Measurements from ENCODE around the gene SH3BP2. TPM values are rescaled to one million over a fixed set of nuclear protein-coding genes. Genes with fewer than 3 reads are reported as not detected.
"Not testable (repeated sequence)": the region's sequence is repeated elsewhere in the genome, so short reads cannot be mapped to it uniquely, and the experiment has no call there.

SH3BP2 gene
- total and polyA plus RNA-seq, 2 donors = 18.8 to 26.0 TPM

- Histone ChIP-seq H3K4me1 (ENCODE audit: insufficient read depth) (no peaks in the 10 kb centered on the region), H3K36me3 (ENCODE audit: insufficient read depth) (no peaks in the 10 kb centered on the region), H3K27ac (ENCODE audit: low read depth) (no peak overlapping the region), H3K4me3 (ENCODE audit: low read depth, low read length) (no peak overlapping the region)
- 60% methylated on average over 3 of the region's 3 CpGs for WGBS
- DNase-seq (ENCODE audit: extremely low spot score) = no peak
Observed at GRCh38 chr4:2771264-2771663, 21.6 kb upstream of the SH3BP2 start.

- 88% methylated on average over 5 of the region's 5 CpGs for WGBS
- not testable (repeated sequence) for H3K36me3 ChIP-seq (ENCODE audit: insufficient read depth); H3K4me3 ChIP-seq (ENCODE audit: low read depth, low read length); DNase-seq (ENCODE audit: extremely low spot score); H3K4me1 ChIP-seq (ENCODE audit: insufficient read depth); H3K27ac ChIP-seq (ENCODE audit: low read depth)
Observed at GRCh38 chr4:2780643-2781042, 12.2 kb upstream of the SH3BP2 start.

GRCh38 chr4:2781911-2782310, 11.0 kb upstream of the SH3BP2 start:
- 91% methylated on average over 10 of the region's 10 CpGs for WGBS
- DNase-seq (ENCODE audit: extremely low spot score) = no peak
- no peak overlapping the region for H3K4me3 ChIP-seq (ENCODE audit: low read depth, low read length)
- no peaks in the 10 kb centered on the region for H3K36me3 ChIP-seq (ENCODE audit: insufficient read depth)
- H3K4me1 ChIP-seq (ENCODE audit: insufficient read depth) = no peaks in the 10 kb centered on the region
- no peak overlapping the region for H3K27ac ChIP-seq (ENCODE audit: low read depth)

- no peak for DNase-seq (ENCODE audit: extremely low spot score)
- Histone ChIP-seq H3K4me1 (ENCODE audit: insufficient read depth) (no peaks in the 10 kb centered on the region), H3K27ac (ENCODE audit: low read depth) (no peak overlapping the region), H3K4me3 (ENCODE audit: low read depth, low read length) (no peak overlapping the region), H3K36me3 (ENCODE audit: insufficient read depth) (no peaks in the 10 kb centered on the region)
- WGBS = 83% methylated on average over 4 of the region's 4 CpGs
Observed at GRCh38 chr4:2783790-2784189, 9.1 kb upstream of the SH3BP2 start.

GRCh38 chr4:2785613-2786012, 7.3 kb upstream of the SH3BP2 start:
- no peak for DNase-seq (ENCODE audit: extremely low spot score)
- WGBS = 57% methylated on average over 4 of the region's 4 CpGs

GRCh38 chr4:2786152-2786671, 6.7 kb upstream of the SH3BP2 start:
- Histone ChIP-seq H3K4me1 (ENCODE audit: insufficient read depth) (no peaks in the 10 kb centered on the region), H3K36me3 (ENCODE audit: insufficient read depth) (no peaks in the 10 kb centered on the region), H3K4me3 (ENCODE audit: low read depth, low read length) (no peak overlapping the region), H3K27ac (ENCODE audit: low read depth) (no peak overlapping the region)
- WGBS = 89% methylated on average over 7 of the region's 7 CpGs
- DNase-seq (ENCODE audit: extremely low spot score) = no peak

More at GRCh38 chr4:2785613-2786012, 7.3 kb upstream of the SH3BP2 start:
- Histone ChIP-seq H3K36me3 (ENCODE audit: insufficient read depth) (no peaks in the 10 kb centered on the region), H3K27ac (ENCODE audit: low read depth) (no peak overlapping the region), H3K4me3 (ENCODE audit: low read depth, low read length) (no peak overlapping the region), H3K4me1 (ENCODE audit: insufficient read depth) (no peaks in the 10 kb centered on the region)

GRCh38 chr4:2786794-2787229, 6.1 kb upstream of the SH3BP2 start:
- Histone ChIP-seq H3K4me1 (ENCODE audit: insufficient read depth) (no peaks in the 10 kb centered on the region), H3K27ac (ENCODE audit: low read depth) (no peak overlapping the region), H3K4me3 (ENCODE audit: low read depth, low read length) (no peak overlapping the region), H3K36me3 (ENCODE audit: insufficient read depth) (no peaks in the 10 kb centered on the region)
- no peak for DNase-seq (ENCODE audit: extremely low spot score)
- 89% methylated on average over 9 of the region's 9 CpGs for WGBS

- WGBS = 78% methylated on average over 18 of the region's 18 CpGs
- no peak overlapping the region for H3K27ac ChIP-seq (ENCODE audit: low read depth)
- DNase-seq (ENCODE audit: extremely low spot score) = no peak
- no peaks in the 10 kb centered on the region for H3K36me3 ChIP-seq (ENCODE audit: insufficient read depth)
- H3K4me1 ChIP-seq (ENCODE audit: insufficient read depth) = no peaks in the 10 kb centered on the region
- H3K4me3 ChIP-seq (ENCODE audit: low read depth, low read length) = no peak overlapping the region
Observed at GRCh38 chr4:2787230-2788100, 5.4 kb upstream of the SH3BP2 start.

- DNase-seq (ENCODE audit: extremely low spot score) = no peak
- 89% methylated on average over 7 of the region's 7 CpGs for WGBS
Observed at GRCh38 chr4:2788101-2788500, 4.8 kb upstream of the SH3BP2 start.

GRCh38 chr4:2788532-2789103, 4.3 kb upstream of the SH3BP2 start:
- Histone ChIP-seq H3K4me3 (ENCODE audit: low read depth, low read length) (no peak overlapping the region), H3K4me1 (ENCODE audit: insufficient read depth) (no peaks in the 10 kb centered on the region), H3K36me3 (ENCODE audit: insufficient read depth) (no peaks in the 10 kb centered on the region), H3K27ac (ENCODE audit: low read depth) (no peak overlapping the region)
- no peak for DNase-seq (ENCODE audit: extremely low spot score)
- 80% methylated on average over 4 of the region's 4 CpGs for WGBS

More at GRCh38 chr4:2788101-2788500, 4.8 kb upstream of the SH3BP2 start:
- Histone ChIP-seq H3K27ac (ENCODE audit: low read depth) (no peak overlapping the region), H3K36me3 (ENCODE audit: insufficient read depth) (no peaks in the 10 kb centered on the region), H3K4me3 (ENCODE audit: low read depth, low read length) (no peak overlapping the region), H3K4me1 (ENCODE audit: insufficient read depth) (no peaks in the 10 kb centered on the region)

- Histone ChIP-seq H3K27ac (ENCODE audit: low read depth) (no peak overlapping the region), H3K36me3 (ENCODE audit: insufficient read depth) (no peaks in the 10 kb centered on the region), H3K4me1 (ENCODE audit: insufficient read depth) (no peaks in the 10 kb centered on the region), H3K4me3 (ENCODE audit: low read depth, low read length) (no peak overlapping the region)
- WGBS = 98% methylated on average over 5 of the region's 5 CpGs
- DNase-seq (ENCODE audit: extremely low spot score) = no peak
Observed at GRCh38 chr4:2789351-2789750, 3.5 kb upstream of the SH3BP2 start.

- no peak for DNase-seq (ENCODE audit: extremely low spot score)
- Histone ChIP-seq H3K36me3 (ENCODE audit: insufficient read depth) (no peaks in the 10 kb centered on the region), H3K4me3 (ENCODE audit: low read depth, low read length) (no peak overlapping the region), H3K4me1 (ENCODE audit: insufficient read depth) (peaks cover 1% of the 10 kb centered on the region), H3K27ac (ENCODE audit: low read depth) (no peak overlapping the region)
- 91% methylated on average over 24 of the region's 24 CpGs for WGBS
Observed at GRCh38 chr4:2789793-2790582, 2.9 kb upstream of the SH3BP2 start.
